HepG2 (cell line): ENCODE measurements around the gene SLC39A2. TPM values are rescaled to one million over a fixed set of nuclear protein-coding genes. Genes with fewer than 3 reads are reported as not detected.
A peak's percentile ranks its signal among the peaks of the same experiment; 100 is the strongest.
"Not testable (repeated sequence)": the region's sequence is repeated elsewhere in the genome, so short reads cannot be mapped to it uniquely, and the experiment has no call there.

Source experiments
- ATAC-seq: fragments of 200-7000 bp; cut with Tn5 transposase; 3 replicates; pipeline ENCODE4 v1.9.1; 2020; ENCODE audit warnings: mild to moderate bottlenecking, moderate library complexity
- BruUV-seq: library from RNA; stranded (reverse); fragments of 400-500 nt; replicated peaks from 2 replicates; lab custom pipeline; 2021; lab: Mats Ljungman, UMichigan
- CTCF ChIA-PET: fragments of 300-600 bp; formaldehyde crosslinking; extraction: SDS; loops from one replicate; lab custom pipeline; 2021; ENCODE audit warnings: low total read pairs, inconsistent platforms, low intra/inter-chr PET ratio; lab: Yijun Ruan, JAX
- POLR2A ChIA-PET: fragments of 350-600 bp; sonication (Branson Sonifier 250); formaldehyde crosslinking; loops from one replicate; lab custom pipeline; 2020; ENCODE audit warnings: antibody characterized with exemption, inconsistent platforms; lab: Yijun Ruan, JAX
- DNase-seq: peaks from one replicate; pipeline ENCODE4 v3.0.0-alpha.2; 2015; ENCODE audit warnings: low spot score
- FAIRE-seq: peaks from 3 replicates; lab custom pipeline; 2011; peaks lifted over from hg19 to GRCh38; lab: Jason Lieb, UNC
- H2AFZ ChIP-seq: one replicate; pipeline ENCODE4 v1.6.1; 2011; ENCODE audit warnings: low read length, inconsistent platforms
- H3K27ac ChIP-seq: fragments of 300-600 bp; 3 replicates; pipeline ENCODE4 v1.8.0; 2011; ENCODE audit warnings: mixed run types, mild to moderate bottlenecking, mixed read lengths, low read length, inconsistent platforms; ENCODE audit not compliant: insufficient read depth; ENCODE audit errors: extremely low read length
- H3K27me3 ChIP-seq, 2 experiments: fragments of 200-600 bp in 1 of 2; 2 replicates in 1 of 2; 3 replicates in 1 of 2; pipeline versions ENCODE4 v1.6.0 to v1.8.0; 2011; ENCODE audit warnings: low read length in 2 of 2, mild to moderate bottlenecking in 2 of 2, moderate library complexity in 2 of 2, inconsistent platforms in 1 of 2; ENCODE audit not compliant: insufficient read depth in 2 of 2, control insufficient read depth in 1 of 2
- H3K36me3 ChIP-seq, 2 experiments: fragments of 200-600 bp in 1 of 2; replicated peaks in 1 of 2; 2 replicates in 1 of 2; 3 replicates in 1 of 2; pipeline versions ENCODE4 v1.5.1 to v1.8.0; 2011; ENCODE audit warnings: low read length in 2 of 2, inconsistent platforms in 1 of 2; ENCODE audit not compliant: insufficient read depth in 2 of 2, control insufficient read depth in 1 of 2
- H3K4me1 ChIP-seq: 2 replicates; pipeline ENCODE4 v1.5.1; 2012; ENCODE audit warnings: low read length, inconsistent platforms; ENCODE audit not compliant: insufficient read depth
- H3K4me2 ChIP-seq: 2 replicates; pipeline ENCODE4 v1.6.0; 2011; ENCODE audit warnings: low read depth, low read length, inconsistent platforms
- H3K4me3 ChIP-seq, 3 experiments: fragments of 200-600 bp in 1 of 3; sonication (generic), shearing (Covaris generic) in 1 of 3; replicated peaks in 1 of 3; 2 replicates each; pipeline ENCODE4 v1.5.1; 2011 to 2016; ENCODE audit warnings: low read length in 3 of 3, inconsistent platforms in 2 of 3, low read depth in 2 of 3, mild to moderate bottlenecking in 2 of 3, control low read depth in 1 of 3, mixed read lengths in 1 of 3; ENCODE audit not compliant: insufficient read depth in 1 of 3
- H3K79me2 ChIP-seq: one replicate; pipeline ENCODE4 v1.6.1; 2011; ENCODE audit warnings: low read length, inconsistent platforms; ENCODE audit not compliant: insufficient read depth
- H3K9ac ChIP-seq: 2 replicates; pipeline ENCODE4 v1.6.0; 2011; ENCODE audit warnings: mild to moderate bottlenecking, low read depth, low read length, inconsistent platforms; ENCODE audit not compliant: insufficient read depth
- H3K9me3 ChIP-seq: 2 replicates; pipeline ENCODE4 v1.5.1; 2012; ENCODE audit warnings: mild to moderate bottlenecking, low read length
- H4K20me1 ChIP-seq: 2 replicates; pipeline ENCODE4 v1.6.0; 2011; ENCODE audit warnings: inconsistent platforms, mild to moderate bottlenecking, low read length, moderate library complexity; ENCODE audit not compliant: insufficient read depth
- ARID5B ChIP-seq: IDR thresholded peaks from 2 replicates; pipeline ENCODE4 v1.4.0; 2020; ENCODE audit warnings: mild to moderate bottlenecking, missing genetic modification reagents
- HDAC1 ChIP-seq: sonication (generic); formaldehyde crosslinking; IDR thresholded peaks from 2 replicates; pipeline ENCODE4 v1.5.1; 2020; ENCODE audit warnings: mild to moderate bottlenecking, missing genetic modification reagents
- HOXA3 ChIP-seq: sonication (generic); formaldehyde crosslinking; IDR thresholded peaks from 2 replicates; pipeline ENCODE4 v1.5.0; 2020; ENCODE audit warnings: missing genetic modification reagents
- ZMYM4 ChIP-seq: sonication (generic); formaldehyde crosslinking; IDR thresholded peaks from 2 replicates; pipeline ENCODE4 v1.8.1; 2023; ENCODE audit warnings: mild to moderate bottlenecking, missing genetic modification reagents
- ZNF292 ChIP-seq: sonication (generic); formaldehyde crosslinking; IDR thresholded peaks from 2 replicates; pipeline ENCODE4 v1.8.1; 2022; ENCODE audit warnings: mild to moderate bottlenecking, low read depth, missing genetic modification reagents, borderline replicate concordance
- ZNF33A ChIP-seq: sonication (generic); formaldehyde crosslinking; IDR thresholded peaks from 2 replicates; pipeline ENCODE4 v1.5.1; 2020; ENCODE audit warnings: missing genetic modification reagents, mild to moderate bottlenecking, moderate library complexity, borderline replicate concordance
- WGBS: methylation state at CpG from one replicate; pipeline ENCODE4 v1.1.6; 2017; ENCODE audit warnings: low lambda C conversion rate; 5-methylcytosine and 5-hydroxymethylcytosine counted together
- in situ Hi-C: cut with HindIII; loops from 2 replicates; pipeline ENCODE4 v1.10.0; 2017; ENCODE audit warnings: low pct_unique_long_range_greater_than_20kb; ENCODE audit not compliant: extremely low pct_ligation_motif_present
- intact Hi-C: fragments of 100-400 bp; cut with micrococcal nuclease; formaldehyde crosslinking; loops from one replicate; pipeline ENCODE4 v1.10.0; 2022; ENCODE audit not compliant: unreplicated experiment
- polyA plus RNA-seq, 8 experiments: library from polyadenylated mRNA; depleted of rRNA in 3 of 8; stranded (reverse) in 7 of 8; unstranded in 1 of 8; fragments of >200 nt; fragmentation: Illumina TruSeq in 4 of 8; extraction: Trizol in 4 of 8; gene quantifications; 2 replicates each; pipeline versions ENCODE4 v1.2.1 to v1.2.3, GENCODE V29; 2011 to 2016; ENCODE audit warnings: low read depth in 4 of 8, missing spikeins in 1 of 8, mixed read lengths in 1 of 8; ENCODE audit not compliant: insufficient read depth in 1 of 8
- total RNA-seq, 5 experiments: library from RNA; depleted of rRNA; stranded (reverse); fragments of >200 nt; fragmentation: Illumina TruSeq; extraction: Trizol; gene quantifications; 2 replicates each; pipeline ENCODE4 v1.2.3, GENCODE V29; 2016; ENCODE audit warnings: low read depth in 1 of 5

Gene SLC39A2
- total and polyA plus RNA-seq, 2 of the 13 experiments (the other 11 are each of a cell fraction or from before 2014, with no cell fraction given), result 0.08 to 0.11 TPM

GRCh38 chr14:20954736-20955537 is 44.2 kb upstream of the SLC39A2 start, which contains the start of gene RNASE2 (continued):
- TF ChIP-seq ARID5B (CRISPR knock-in tag) (peak; percentile 39; the same call in 1 of the 2 replicates), HOXA3 (0 out of 2 replicates have a peak, but pooled peaks have one; percentile 29), ZMYM4 (CRISPR knock-in tag) (peak; percentile 26; the same call in 1 of the 2 replicates), HDAC1 (CRISPR knock-in tag) (peak; percentile 40; the same call in 1 of the 2 replicates)

DNA sequence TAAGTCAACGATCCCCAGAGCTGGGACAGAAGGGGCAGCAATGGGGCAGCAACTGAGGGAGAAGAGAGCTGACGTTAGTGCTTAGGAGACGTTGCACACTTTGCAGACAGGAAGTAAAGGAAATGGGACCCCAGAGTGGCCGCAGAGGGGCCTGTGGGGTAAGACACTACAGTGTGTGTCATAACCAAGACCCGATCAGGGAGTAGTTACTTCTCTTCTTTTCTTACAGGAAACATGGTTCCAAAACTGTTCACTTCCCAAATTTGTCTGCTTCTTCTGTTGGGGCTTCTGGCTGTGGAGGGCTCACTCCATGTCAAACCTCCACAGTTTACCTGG is 43.6 kb upstream of the SLC39A2 start:
- FAIRE-seq, result not testable (repeated sequence)

More for the DNA sequence above, 43.6 kb upstream of the SLC39A2 start:
- H4K20me1 ChIP-seq, DNase-seq, H3K27ac ChIP-seq, H3K9me3 ChIP-seq, in situ Hi-C loops, H3K4me3 ChIP-seq, H3K36me3 ChIP-seq, CTCF ChIA-PET, H3K9ac ChIP-seq, H2AFZ ChIP-seq, ATAC-seq, H3K79me2 ChIP-seq, intact Hi-C loops, POLR2A ChIA-PET, BruUV-seq, H3K27me3 ChIP-seq: not testable (repeated sequence)
- Histone ChIP-seq H3K4me1 (peaks cover 28% of the 10 kb centered on the region), H3K4me2 (peak overlapping the region; percentile 48; the same call in 1 of the 2 replicates)
- TF ChIP-seq ZNF292 (0 out of 2 replicates have a peak, but pooled peaks have one; percentile 15), ZNF33A (0 out of 2 replicates have a peak, but pooled peaks have one; percentile 38), HDAC1 (CRISPR knock-in tag) (peak; percentile 4; the same call in 1 of the 2 replicates)
- 18% methylated on average over 5 of the region's 5 CpGs for WGBS
